WTC11 (cell line): ENCODE measurements around the gene ROPN1. TPM values are rescaled to one million over a fixed set of nuclear protein-coding genes. Genes with fewer than 3 reads are reported as not detected.

Source experiments
- ATAC-seq: fragments of 200-7000 bp; cut with Tn5 transposase; 2 replicates; pipeline ENCODE4 v1.10.0; 2021; ENCODE audit warnings: mild to moderate bottlenecking, moderate library complexity
- CTCF ChIA-PET: fragments of 300-600 bp; sonication (Branson Sonifier 250); formaldehyde crosslinking; loops from one replicate; lab custom pipeline; 2021; ENCODE audit warnings: antibody characterized with exemption; lab: Charles Lee
- POLR2A ChIA-PET: fragments of 350-600 bp; sonication (Branson Sonifier 250); formaldehyde crosslinking; loops from one replicate; lab custom pipeline; 2021; ENCODE audit warnings: antibody characterized with exemption; lab: Charles Lee
- DNase-seq: peaks from one replicate; pipeline ENCODE4 v3.0.0; 2021; ENCODE audit warnings: low spot score
- H3K27ac Mint-ChIP-seq: 2 replicates; pipeline ENCODE4 v1.8.0; 2021; ENCODE audit warnings: mixed read lengths
- H3K27me3 Mint-ChIP-seq: 2 replicates; pipeline ENCODE4 v1.8.0; 2021; ENCODE audit warnings: low read depth, mild to moderate bottlenecking, moderate library complexity, mixed read lengths
- H3K36me3 Mint-ChIP-seq: 2 replicates; pipeline ENCODE4 v1.8.0; 2021; ENCODE audit warnings: mixed read lengths
- H3K4me1 Mint-ChIP-seq: 2 replicates; pipeline ENCODE4 v1.8.0; 2022; ENCODE audit warnings: mixed read lengths
- H3K4me3 Mint-ChIP-seq: 2 replicates; pipeline ENCODE4 v1.8.0; 2021; ENCODE audit warnings: mild to moderate bottlenecking, moderate library complexity, mixed read lengths
- H3K9me3 Mint-ChIP-seq: 2 replicates; pipeline ENCODE4 v1.8.0; 2021; ENCODE audit warnings: mixed read lengths
- ATF1 ChIP-seq: sonication (generic); formaldehyde crosslinking; IDR thresholded peaks from 2 replicates; pipeline ENCODE4 v1.8.1; 2023; ENCODE audit warnings: mild to moderate bottlenecking, moderate library complexity, missing genetic modification reagents
- ELF4 ChIP-seq: sonication (generic); formaldehyde crosslinking; IDR thresholded peaks from 2 replicates; pipeline ENCODE4 v1.8.1; 2022; ENCODE audit warnings: low read depth, mild to moderate bottlenecking, moderate library complexity, missing genetic modification reagents
- FOXJ3 ChIP-seq: sonication (generic); formaldehyde crosslinking; IDR thresholded peaks from 2 replicates; pipeline ENCODE4 v1.9.0; 2021; ENCODE audit warnings: missing genetic modification reagents, mild to moderate bottlenecking, borderline replicate concordance
- GABPB1 ChIP-seq: sonication (generic); formaldehyde crosslinking; IDR thresholded peaks from 2 replicates; pipeline ENCODE4 v1.8.1; 2023; ENCODE audit warnings: mild to moderate bottlenecking, missing genetic modification reagents
- GTF2I ChIP-seq: fragments of 250-450 bp; sonication (Bioruptor Pico); conservative IDR thresholded peaks from 2 replicates; pipeline ENCODE4 v1.4.0; 2021; ENCODE audit warnings: mild to moderate bottlenecking
- HMGA2 ChIP-seq: fragments of 250-450 bp; sonication (Bioruptor Pico); IDR thresholded peaks from 2 replicates; pipeline ENCODE4 v1.4.0; 2021; ENCODE audit warnings: mild to moderate bottlenecking, moderate library complexity
- IRF2 ChIP-seq: sonication (generic); formaldehyde crosslinking; IDR thresholded peaks from 2 replicates; pipeline ENCODE4 v1.8.0; 2022; ENCODE audit warnings: low read depth, missing genetic modification reagents, borderline replicate concordance
- NFYB ChIP-seq: sonication (generic); formaldehyde crosslinking; conservative IDR thresholded peaks from 2 replicates; pipeline ENCODE4 v1.8.0; 2022; ENCODE audit warnings: low read depth, missing genetic modification reagents
- RORB ChIP-seq: fragments of 250-450 bp; sonication (Bioruptor Pico); IDR thresholded peaks from 2 replicates; pipeline ENCODE4 v1.9.0; 2021; ENCODE audit warnings: mild to moderate bottlenecking
- SMAD4 ChIP-seq: sonication (generic); formaldehyde crosslinking; IDR thresholded peaks from 2 replicates; pipeline ENCODE4 v1.8.0; 2022; ENCODE audit warnings: mild to moderate bottlenecking, missing genetic modification reagents
- TP53 ChIP-seq: sonication (generic); formaldehyde crosslinking; IDR thresholded peaks from 2 replicates; pipeline ENCODE4 v1.8.1; 2023; ENCODE audit warnings: mild to moderate bottlenecking, missing genetic modification reagents
- ZNF219 ChIP-seq: sonication (generic); formaldehyde crosslinking; IDR thresholded peaks from 2 replicates; pipeline ENCODE4 v1.8.0; 2023; ENCODE audit warnings: missing genetic modification reagents, mild to moderate bottlenecking, borderline replicate concordance
- ZNF232 ChIP-seq: sonication (generic); formaldehyde crosslinking; IDR thresholded peaks from 2 replicates; pipeline ENCODE4 v1.8.0; 2022; ENCODE audit warnings: mild to moderate bottlenecking, missing genetic modification reagents
- ZNF263 ChIP-seq: sonication (generic); formaldehyde crosslinking; IDR thresholded peaks from 2 replicates; pipeline ENCODE4 v1.8.1; 2022; ENCODE audit warnings: low read depth, mild to moderate bottlenecking, moderate library complexity, missing genetic modification reagents
- ZNF416 ChIP-seq: fragments of 250-450 bp; sonication (Bioruptor Pico); IDR thresholded peaks from 2 replicates; pipeline ENCODE4 v1.9.0; 2021; ENCODE audit warnings: mild to moderate bottlenecking, inconsistent platforms
- total RNA-seq: library from RNA; stranded (reverse); gene quantifications from 3 replicates; pipeline ENCODE4 v1.2.3, GENCODE V29; 2021
- TF ChIP-seq, protein P1 (sequence below): sonication (generic); formaldehyde crosslinking; IDR thresholded peaks from 2 replicates; pipeline ENCODE4 v1.8.1; 2022; ENCODE audit warnings: missing genetic modification reagents, borderline replicate concordance
- TF ChIP-seq, protein P2 (sequence below): sonication (generic); formaldehyde crosslinking; IDR thresholded peaks from 2 replicates; pipeline ENCODE4 v1.8.1; 2022; ENCODE audit warnings: low read depth, mild to moderate bottlenecking, moderate library complexity, missing genetic modification reagents, borderline replicate concordance
- TF ChIP-seq, protein P3 (sequence below): sonication (generic); formaldehyde crosslinking; IDR thresholded peaks from 2 replicates; pipeline ENCODE4 v1.8.1; 2023; ENCODE audit warnings: mild to moderate bottlenecking, missing genetic modification reagents
- TF ChIP-seq, protein P4 (sequence below): fragments of 250-450 bp; sonication (Bioruptor Pico); IDR thresholded peaks from 2 replicates; pipeline ENCODE4 v2.1.2; 2022; ENCODE audit warnings: mild to moderate bottlenecking, moderate library complexity
- TF ChIP-seq, protein P5 (sequence below): sonication (generic); formaldehyde crosslinking; IDR thresholded peaks from 2 replicates; pipeline ENCODE4 v1.8.1; 2022; ENCODE audit warnings: mild to moderate bottlenecking, missing genetic modification reagents, moderate library complexity, borderline replicate concordance
- TF ChIP-seq, protein P6 (sequence below): sonication (generic); formaldehyde crosslinking; IDR thresholded peaks from 2 replicates; pipeline ENCODE4 v1.8.1; 2023; ENCODE audit warnings: mild to moderate bottlenecking, missing genetic modification reagents, borderline replicate concordance

Gene ROPN1
- total RNA-seq, 1 experiment from 2014 or later: not detected

DNA sequence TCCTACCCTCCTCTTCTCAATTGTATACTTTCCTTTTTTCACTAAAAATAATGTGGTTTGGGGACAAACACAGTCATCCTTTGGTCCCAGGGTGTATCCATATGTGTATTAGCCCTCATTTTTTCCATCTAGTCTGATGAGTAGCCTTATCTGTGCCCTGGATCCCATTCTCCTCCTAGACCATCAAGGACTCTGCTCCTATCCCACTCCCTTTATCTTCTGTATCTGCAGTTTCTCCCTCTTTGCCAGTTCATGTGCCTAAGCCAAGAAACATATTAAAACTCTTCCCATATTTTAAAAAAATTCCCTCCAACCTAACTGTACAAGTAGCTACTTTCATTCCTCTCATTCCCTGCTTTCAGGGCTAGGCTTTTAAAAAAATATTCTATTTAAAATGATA is 56.1 kb downstream of the ROPN1 start:
- H3K9me3 Mint-ChIP-seq: no peaks in the 10 kb centered on the region
- CTCF ChIA-PET: no interaction called here
- no peaks in the 10 kb centered on the region for H3K27me3 Mint-ChIP-seq
- POLR2A ChIA-PET: no interaction called here
- no peak overlapping the region; the same call in 1 of the 2 replicates for H3K27ac Mint-ChIP-seq
- no peak for DNase-seq
- no peaks in the 10 kb centered on the region for H3K4me1 Mint-ChIP-seq
- no peak overlapping the region for H3K4me3 Mint-ChIP-seq
- TF ChIP-seq GABPB1 (no peak), SMAD4 (CRISPR knock-in tag) (no peak), ELF4 (CRISPR knock-in tag) (no peak)
- TF ChIP-seq, protein P1, sequence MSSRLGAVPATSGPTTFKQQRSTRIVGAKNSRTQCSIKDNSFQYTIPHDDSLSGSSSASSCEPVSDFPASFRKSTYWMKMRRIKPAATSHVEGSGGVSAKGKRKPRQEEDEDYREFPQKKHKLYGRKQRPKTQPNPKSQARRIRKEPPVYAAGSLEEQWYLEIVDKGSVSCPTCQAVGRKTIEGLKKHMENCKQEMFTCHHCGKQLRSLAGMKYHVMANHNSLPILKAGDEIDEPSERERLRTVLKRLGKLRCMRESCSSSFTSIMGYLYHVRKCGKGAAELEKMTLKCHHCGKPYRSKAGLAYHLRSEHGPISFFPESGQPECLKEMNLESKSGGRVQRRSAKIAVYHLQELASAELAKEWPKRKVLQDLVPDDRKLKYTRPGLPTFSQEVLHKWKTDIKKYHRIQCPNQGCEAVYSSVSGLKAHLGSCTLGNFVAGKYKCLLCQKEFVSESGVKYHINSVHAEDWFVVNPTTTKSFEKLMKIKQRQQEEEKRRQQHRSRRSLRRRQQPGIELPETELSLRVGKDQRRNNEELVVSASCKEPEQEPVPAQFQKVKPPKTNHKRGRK (CRISPR knock-in tag): no peak
- TF ChIP-seq, protein P2, sequence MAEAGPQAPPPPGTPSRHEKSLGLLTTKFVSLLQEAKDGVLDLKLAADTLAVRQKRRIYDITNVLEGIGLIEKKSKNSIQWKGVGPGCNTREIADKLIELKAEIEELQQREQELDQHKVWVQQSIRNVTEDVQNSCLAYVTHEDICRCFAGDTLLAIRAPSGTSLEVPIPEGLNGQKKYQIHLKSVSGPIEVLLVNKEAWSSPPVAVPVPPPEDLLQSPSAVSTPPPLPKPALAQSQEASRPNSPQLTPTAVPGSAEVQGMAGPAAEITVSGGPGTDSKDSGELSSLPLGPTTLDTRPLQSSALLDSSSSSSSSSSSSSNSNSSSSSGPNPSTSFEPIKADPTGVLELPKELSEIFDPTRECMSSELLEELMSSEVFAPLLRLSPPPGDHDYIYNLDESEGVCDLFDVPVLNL (CRISPR knock-in tag): no peak
- H3K36me3 Mint-ChIP-seq: peaks cover 38% of the 10 kb centered on the region
- no peak for ATAC-seq

DNA sequence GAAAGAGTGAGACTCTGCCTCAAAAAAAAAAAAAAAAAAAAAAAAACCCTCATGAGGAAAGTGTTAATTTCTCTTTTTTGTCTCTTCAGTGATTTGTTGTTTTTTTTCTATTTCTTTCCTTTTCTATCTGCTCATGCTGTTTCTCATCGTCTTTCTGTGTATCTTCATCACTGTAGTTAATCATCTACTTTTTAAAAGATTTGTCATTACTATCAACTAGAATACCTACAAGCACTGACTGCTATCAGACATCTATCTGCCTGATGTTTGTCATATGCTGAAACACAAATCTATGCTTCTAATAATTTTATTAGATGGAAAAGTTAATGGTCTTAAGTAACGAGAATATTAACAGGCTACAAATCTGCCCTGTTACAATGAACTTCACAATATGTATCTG is 57.7 kb downstream of the ROPN1 start:
- POLR2A ChIA-PET: no interaction called here
- H3K4me1 Mint-ChIP-seq: no peaks in the 10 kb centered on the region
- DNase-seq: no peak
- no peak overlapping the region for H3K27ac Mint-ChIP-seq
- TF ChIP-seq, protein P3, sequence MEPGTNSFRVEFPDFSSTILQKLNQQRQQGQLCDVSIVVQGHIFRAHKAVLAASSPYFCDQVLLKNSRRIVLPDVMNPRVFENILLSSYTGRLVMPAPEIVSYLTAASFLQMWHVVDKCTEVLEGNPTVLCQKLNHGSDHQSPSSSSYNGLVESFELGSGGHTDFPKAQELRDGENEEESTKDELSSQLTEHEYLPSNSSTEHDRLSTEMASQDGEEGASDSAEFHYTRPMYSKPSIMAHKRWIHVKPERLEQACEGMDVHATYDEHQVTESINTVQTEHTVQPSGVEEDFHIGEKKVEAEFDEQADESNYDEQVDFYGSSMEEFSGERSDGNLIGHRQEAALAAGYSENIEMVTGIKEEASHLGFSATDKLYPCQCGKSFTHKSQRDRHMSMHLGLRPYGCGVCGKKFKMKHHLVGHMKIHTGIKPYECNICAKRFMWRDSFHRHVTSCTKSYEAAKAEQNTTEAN: no peak
- TF ChIP-seq ATF1 (CRISPR knock-in tag) (no peak), ZNF263 (CRISPR knock-in tag) (no peak), ZNF232 (no peak), NFYB (CRISPR knock-in tag) (no peak), ZNF219 (CRISPR knock-in tag) (no peak), TP53 (CRISPR knock-in tag) (no peak), GTF2I (no peak), HMGA2 (CRISPR knock-in tag) (no peak), ZNF416 (CRISPR knock-in tag) (no peak), IRF2 (CRISPR knock-in tag) (no peak), FOXJ3 (CRISPR knock-in tag) (no peak), RORB (no peak)
- TF ChIP-seq, protein P4, sequence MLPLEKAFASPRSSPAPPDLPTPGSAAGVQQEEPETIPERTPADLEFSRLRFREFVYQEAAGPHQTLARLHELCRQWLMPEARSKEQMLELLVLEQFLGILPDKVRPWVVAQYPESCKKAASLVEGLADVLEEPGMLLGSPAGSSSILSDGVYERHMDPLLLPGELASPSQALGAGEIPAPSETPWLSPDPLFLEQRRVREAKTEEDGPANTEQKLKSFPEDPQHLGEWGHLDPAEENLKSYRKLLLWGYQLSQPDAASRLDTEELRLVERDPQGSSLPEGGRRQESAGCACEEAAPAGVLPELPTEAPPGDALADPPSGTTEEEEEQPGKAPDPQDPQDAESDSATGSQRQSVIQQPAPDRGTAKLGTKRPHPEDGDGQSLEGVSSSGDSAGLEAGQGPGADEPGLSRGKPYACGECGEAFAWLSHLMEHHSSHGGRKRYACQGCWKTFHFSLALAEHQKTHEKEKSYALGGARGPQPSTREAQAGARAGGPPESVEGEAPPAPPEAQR (CRISPR knock-in tag): no peak
- TF ChIP-seq, protein P5, sequence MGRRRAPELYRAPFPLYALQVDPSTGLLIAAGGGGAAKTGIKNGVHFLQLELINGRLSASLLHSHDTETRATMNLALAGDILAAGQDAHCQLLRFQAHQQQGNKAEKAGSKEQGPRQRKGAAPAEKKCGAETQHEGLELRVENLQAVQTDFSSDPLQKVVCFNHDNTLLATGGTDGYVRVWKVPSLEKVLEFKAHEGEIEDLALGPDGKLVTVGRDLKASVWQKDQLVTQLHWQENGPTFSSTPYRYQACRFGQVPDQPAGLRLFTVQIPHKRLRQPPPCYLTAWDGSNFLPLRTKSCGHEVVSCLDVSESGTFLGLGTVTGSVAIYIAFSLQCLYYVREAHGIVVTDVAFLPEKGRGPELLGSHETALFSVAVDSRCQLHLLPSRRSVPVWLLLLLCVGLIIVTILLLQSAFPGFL (CRISPR knock-in tag): no peak
- TF ChIP-seq, protein P6, sequence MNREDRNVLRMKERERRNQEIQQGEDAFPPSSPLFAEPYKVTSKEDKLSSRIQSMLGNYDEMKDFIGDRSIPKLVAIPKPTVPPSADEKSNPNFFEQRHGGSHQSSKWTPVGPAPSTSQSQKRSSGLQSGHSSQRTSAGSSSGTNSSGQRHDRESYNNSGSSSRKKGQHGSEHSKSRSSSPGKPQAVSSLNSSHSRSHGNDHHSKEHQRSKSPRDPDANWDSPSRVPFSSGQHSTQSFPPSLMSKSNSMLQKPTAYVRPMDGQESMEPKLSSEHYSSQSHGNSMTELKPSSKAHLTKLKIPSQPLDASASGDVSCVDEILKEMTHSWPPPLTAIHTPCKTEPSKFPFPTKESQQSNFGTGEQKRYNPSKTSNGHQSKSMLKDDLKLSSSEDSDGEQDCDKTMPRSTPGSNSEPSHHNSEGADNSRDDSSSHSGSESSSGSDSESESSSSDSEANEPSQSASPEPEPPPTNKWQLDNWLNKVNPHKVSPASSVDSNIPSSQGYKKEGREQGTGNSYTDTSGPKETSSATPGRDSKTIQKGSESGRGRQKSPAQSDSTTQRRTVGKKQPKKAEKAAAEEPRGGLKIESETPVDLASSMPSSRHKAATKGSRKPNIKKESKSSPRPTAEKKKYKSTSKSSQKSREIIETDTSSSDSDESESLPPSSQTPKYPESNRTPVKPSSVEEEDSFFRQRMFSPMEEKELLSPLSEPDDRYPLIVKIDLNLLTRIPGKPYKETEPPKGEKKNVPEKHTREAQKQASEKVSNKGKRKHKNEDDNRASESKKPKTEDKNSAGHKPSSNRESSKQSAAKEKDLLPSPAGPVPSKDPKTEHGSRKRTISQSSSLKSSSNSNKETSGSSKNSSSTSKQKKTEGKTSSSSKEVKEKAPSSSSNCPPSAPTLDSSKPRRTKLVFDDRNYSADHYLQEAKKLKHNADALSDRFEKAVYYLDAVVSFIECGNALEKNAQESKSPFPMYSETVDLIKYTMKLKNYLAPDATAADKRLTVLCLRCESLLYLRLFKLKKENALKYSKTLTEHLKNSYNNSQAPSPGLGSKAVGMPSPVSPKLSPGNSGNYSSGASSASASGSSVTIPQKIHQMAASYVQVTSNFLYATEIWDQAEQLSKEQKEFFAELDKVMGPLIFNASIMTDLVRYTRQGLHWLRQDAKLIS (CRISPR knock-in tag): no peak
- TF ChIP-seq, all 79 proteins: peak for 0
- H3K4me3 Mint-ChIP-seq: no peak overlapping the region
- H3K36me3 Mint-ChIP-seq: peaks cover 39% of the 10 kb centered on the region
- CTCF ChIA-PET: no interaction called here
- ATAC-seq: no peak
- H3K27me3 Mint-ChIP-seq: no peaks in the 10 kb centered on the region
- no peaks in the 10 kb centered on the region for H3K9me3 Mint-ChIP-seq
